GM21619 (cell line): ENCODE results near the gene CRYBG2.
"Not testable (repeated sequence)": the region's sequence is repeated elsewhere in the genome, so short reads cannot be mapped to it uniquely, and the experiment has no call there.

Experiments
- ATAC-seq: cut with Tn5 transposase; IDR thresholded peaks from one replicate; pipeline ENCODE4 v1.9.1; 2021; ENCODE audit not compliant: unreplicated experiment

Gene CRYBG2

DNA sequence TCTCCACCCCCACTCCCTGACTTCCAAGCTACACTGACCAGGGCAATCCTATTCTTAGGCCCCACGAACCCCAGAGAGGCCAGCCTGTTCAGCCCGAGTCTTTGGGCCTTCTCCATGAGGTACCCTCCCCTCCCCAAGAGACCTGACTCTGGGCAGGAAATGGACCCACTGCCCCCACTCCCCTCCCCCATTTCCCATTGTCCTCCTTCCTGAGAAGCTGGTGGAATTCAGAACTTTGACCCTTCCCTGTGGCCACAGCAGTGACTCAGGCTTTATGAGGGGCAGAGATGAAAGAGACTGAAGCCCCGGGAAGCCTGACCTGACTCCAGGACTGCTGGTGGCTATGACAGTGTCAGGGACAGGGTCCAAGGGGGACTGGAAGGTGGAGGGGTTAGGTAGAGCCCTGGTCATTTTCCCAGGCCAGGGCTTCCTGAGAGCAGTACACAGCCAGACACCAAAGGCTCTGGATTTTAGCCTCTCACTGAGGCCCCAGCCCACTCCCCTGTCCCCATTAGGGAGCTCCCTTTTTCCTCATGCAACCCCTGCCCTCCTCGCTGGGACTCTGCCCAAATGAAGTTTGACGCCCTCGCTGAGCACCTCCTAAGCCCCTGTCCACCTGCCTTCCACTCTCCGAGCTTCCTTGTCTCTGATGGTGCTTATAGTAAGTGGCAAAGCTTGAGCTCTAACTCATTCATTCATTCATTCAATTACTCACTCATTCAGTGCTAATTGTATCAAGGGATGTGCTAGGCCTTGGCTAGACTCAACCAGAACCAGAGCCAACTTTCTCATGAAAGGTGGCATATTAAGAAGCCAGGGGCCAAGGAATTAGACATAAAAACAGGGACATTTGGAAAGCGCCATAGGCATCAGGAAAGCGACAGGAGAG is 3.0 kb downstream of the CRYBG2 start:
- ATAC-seq, result no peak

DNA sequence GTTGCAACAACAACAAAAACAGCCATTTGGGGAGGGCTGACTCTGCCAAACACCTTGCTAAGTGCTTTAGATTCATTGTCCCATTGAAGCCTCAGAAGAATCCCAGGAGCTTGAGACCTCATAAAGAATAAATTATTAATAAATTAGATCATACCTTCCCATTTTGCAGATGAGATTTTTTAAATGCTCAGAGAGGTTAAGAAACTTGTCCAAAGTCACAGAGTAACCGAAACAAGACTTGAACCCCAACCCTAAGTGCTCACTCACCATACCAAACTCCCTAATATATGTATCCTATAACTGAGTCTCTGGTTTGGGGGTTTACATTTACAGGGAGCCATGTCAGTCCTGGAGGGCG is 3.6 kb downstream of the CRYBG2 start:
- no peak for ATAC-seq

DNA sequence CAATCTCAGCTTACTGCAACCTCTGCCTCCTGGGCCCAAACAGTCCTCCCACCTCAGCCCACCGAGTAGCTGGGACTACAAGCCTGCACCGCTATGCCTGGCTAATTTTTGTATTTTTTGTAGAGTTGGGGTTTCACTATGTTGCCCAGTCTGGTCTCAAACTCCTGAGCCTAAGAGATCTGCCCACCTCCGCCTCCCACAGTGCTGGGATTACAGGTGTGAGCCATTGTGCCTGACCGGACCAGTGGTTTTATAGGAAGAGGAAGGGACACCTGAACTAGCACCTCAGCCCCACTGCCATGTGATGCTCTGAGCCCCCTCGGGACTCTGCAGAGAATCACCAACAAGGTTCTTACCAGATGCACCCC is 4.1 kb downstream of the CRYBG2 start:
- ATAC-seq, result no peak

DNA sequence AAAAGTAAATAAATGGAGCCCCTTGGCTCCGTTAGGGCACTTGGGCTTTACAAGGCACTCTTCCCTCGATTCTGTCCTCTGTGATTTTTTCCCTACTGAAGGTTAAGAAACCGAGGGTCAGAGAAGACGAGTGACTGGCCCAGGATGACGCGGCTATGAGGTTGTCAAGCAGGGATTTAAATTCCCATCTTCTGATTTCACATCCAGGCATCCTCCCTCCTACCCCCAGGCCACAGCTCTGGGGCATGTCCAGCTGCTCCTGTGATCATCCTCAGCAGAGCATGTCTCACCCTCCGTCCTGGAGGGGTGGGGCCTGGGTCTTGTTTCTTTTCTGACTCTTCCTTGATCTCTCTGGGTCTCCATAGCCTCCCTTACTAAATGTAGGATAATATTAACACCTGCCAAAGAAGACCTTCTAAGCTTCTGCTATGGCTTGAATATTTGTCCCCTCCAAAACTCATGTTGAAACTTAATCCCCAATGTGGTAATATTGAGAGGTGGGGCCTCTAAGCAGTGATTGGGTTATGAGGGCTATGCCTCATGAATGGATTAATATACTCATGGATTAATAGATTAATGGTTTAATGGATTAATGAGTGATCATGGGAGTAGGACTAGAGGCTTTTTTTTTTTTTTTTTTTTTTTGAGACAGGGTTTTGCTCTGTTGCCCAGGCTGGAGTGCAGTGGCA is 4.6 kb downstream of the CRYBG2 start:
- ATAC-seq, result no peak

DNA sequence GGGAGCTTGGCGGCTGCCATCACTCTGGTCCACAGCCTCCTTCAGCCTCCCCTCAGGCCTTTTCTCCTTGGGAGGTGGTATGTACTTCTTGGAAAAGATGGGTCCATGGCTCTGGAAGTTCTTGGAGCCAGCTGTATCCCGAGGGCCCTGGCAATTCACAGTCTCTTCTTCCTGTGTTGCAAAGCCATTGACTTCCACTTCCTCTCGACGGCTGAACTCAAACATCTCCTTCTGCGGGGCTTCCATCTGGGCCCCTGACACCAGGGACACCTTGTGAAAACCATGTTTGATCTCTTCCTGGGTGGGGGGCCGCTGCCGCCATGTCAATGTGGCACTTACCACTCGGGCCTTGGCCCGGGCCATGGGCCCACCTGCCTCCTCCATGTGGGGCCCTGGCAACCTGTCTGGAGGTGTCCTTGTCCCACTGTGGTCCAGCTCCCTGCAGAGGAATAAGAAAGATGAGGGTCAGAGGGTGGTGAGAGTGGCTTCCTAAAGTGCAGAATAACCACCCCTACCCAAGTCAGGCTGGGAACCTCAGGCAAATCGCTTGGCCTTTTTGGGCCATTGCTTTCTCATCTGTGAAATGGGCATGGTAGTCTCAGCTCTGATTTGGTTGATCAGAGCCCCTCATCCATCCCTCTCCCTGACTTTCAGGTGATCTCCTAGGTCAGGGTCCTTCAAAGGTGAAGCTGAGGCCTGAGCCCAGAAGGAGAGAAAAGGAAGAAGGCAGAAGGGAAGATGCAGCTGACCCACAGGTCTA is 7.5 kb downstream of the CRYBG2 start:
- no peak for ATAC-seq

DNA sequence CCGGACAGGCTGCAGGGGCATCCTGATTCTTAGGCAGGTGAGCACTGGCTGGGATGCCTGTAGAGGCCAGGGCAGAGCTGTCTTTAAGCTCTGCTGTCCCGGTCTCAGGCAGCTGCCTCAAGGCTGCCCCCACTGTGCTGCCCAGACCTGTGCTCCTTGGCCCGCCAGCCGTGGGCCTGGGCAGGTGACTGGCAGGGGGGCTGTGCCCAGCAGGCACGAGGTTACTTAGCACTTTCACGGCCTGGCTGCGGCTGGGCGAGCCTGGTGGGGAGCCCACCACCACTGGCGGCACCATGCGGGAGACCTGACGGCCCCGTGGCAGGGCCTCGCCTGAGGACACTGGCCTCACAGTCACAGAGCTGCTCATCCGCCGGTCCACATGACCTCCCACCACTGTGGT is 8.2 kb downstream of the CRYBG2 start:
- ATAC-seq, result no peak

DNA sequence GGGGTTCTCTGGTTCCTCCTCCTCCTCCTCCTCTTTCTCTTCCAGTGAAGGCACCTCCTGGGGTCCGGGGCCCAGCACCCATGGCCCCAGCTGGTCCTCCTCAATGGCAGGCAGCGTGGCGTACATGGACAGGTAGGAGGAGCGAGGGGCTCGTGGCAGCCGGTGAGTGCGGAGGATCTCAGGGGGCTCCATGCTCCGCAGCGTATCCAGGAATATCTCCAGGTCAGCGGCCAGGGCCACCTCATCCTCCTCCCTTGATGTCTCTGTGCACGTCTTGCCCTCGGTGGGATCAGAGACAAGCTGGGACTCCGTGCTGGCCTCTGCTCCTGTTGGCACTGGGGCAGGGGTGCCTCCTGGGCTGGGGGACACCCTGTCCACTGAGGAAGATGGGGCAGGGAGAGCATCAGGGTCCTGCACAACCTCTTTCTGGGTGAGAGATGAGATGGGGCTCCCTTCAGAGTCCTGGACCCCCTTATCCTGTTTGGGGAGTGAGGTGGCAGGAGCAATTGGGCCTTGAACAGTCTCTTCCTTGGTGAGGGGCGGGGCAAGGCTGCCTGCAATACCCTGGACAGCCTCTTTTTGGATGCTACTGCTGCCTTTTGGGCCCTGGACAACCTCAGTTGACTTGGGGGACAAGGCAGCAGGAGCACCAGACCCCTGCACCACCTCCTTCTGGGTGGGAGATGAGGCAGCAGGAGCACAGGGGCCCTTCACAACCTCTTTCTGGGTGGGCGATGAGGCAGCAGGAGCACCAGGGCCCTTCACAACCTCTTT is 9.6 kb downstream of the CRYBG2 start:
- no peak for ATAC-seq

DNA sequence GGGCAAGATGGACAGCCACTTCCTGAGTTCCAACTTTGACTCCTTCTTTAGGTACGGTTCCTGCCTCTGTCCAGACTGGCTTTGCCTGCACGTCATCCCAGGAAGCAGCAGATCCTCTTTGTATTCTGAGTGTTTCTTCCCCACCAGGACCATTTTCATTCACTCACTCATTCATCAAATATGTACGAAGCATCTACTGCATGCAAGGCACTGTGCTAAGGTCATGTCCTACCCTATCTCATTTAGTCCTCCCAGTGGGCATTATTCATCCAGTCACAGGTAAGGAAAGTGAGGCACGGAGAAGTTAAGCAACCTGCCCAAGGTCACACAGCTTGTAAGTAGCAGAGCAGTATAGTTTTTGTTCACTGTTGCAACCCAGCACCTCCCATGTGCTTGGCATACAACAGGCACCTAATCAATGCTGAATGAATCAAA is 13.9 kb downstream of the CRYBG2 start:
- ATAC-seq, result no peak

DNA sequence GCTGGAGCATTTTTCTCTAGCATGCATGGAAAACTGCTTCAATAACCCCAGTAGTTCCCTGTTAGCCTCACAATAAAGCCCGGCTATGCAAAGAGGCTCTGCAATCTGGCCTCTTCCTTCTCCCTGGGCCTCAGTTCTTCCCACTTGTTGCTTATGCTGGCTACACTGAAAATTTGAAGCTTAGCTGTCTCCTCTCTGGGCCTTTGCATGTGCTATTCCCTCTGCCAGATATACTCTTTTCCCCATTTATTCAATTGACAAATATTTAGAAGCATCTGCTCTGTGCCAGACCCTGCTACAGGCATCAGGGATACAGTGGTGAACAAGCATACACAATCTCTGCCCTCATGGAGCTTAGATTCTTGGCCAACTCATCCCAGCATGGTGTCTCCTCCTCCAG is 15.3 kb downstream of the CRYBG2 start:
- no peak for ATAC-seq

DNA sequence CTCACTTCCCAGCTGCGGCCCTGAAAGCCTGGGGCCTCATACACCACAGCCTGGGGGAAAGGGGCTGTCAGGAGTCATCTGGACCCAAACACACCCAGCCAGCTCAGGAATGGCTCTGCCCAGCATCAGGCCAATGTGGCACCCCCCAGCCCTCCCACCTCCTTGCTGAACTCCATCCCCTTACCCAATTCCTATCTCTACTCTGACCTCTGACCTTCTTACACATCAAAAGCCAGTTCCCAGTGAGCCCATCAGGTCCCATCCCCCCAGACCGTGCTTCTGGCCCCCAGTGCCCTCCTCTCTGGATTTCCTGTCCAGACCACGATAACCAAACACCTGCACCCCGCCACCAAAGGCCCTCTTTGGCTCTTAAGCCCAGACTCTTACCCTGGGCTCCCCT is 16.3 kb downstream of the CRYBG2 start:
- no peak for ATAC-seq

DNA sequence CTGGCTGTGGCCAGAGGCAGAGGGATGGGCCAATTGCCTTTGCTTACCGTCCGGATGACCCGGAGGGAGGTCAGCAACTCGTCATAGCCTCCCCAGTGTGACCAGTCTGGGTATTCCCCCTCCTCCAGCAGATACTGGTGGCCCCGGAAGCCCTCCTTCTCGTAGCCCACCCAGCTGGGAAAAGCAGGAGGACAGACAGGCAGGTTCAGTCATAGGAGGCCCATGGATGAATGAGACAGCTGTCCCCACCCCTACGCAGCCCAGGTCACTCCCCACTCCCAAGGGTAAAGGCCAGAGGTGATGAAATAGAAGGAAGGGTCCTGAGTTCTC is 16.8 kb downstream of the CRYBG2 start:
- ATAC-seq, result no peak

DNA sequence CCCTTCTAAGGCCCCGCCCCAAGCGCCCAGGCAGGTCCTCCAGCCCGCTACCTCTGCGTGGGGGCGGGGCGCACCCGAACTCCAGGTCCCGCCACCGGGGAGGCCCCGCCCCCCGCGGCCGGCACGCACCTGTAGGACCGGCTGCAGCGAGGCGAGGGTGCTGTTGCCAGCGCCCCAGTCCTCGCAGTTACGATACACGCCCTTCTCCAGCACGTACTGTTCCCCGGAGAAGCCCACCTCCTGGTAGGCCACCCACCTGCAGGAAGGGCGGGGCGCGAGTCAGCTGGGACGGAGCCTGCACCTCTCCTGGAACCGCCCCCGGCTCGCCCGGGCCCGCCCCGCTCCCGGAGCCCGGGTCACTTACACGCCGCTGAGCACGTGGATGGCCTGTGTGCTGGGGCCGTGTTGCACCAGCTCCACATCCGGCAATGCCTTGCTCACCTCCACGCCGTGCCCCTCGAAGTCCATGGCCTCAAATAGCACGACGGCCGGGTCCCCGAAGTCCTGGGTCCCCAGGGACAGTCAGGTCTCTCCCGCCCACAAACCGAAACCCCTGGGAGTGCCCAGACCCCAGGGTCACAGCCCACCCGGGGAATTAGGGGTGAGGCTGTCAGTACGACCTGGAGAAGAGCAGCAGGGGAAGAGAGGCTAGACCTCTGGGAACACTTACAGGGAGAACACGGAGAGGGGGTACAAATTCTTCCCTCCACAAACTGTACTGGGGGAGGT is 17.3 kb downstream of the CRYBG2 start:
- ATAC-seq, result peak; percentile 44

DNA sequence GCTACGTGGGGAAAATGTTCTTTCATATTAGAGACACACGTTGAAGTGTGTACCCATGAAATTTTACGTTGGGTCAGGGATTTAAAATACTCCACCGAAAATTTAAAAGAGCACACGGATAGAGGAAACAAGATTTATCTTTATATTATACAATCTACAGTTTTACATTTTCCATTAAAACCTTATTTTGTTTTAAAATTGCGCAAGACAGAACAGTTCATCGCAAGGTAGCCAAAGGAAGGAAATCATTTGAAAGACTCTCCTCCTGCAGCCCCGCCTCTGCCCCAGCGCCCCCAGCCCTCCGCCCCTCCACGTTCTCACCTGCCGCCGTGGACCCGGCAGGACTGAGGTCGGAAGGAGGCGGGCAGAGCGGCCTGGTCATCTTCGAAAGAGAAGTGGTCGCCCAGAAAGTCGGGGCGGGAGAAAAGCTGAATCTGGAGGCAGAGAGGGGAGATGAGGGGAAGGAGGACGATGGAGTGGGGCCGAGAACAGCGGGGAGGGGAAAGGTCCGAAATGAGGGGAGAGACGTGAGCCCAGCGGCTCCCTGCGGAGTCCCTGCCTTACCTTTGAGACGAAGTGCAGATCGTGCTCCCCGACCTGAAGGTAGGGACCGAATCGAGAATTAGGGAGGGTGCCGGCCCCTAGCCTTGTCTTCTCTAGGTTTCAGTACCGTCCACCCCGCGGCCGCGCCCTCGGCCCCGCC is 18.0 kb downstream of the CRYBG2 start:
- peak; percentile 51 for ATAC-seq

DNA sequence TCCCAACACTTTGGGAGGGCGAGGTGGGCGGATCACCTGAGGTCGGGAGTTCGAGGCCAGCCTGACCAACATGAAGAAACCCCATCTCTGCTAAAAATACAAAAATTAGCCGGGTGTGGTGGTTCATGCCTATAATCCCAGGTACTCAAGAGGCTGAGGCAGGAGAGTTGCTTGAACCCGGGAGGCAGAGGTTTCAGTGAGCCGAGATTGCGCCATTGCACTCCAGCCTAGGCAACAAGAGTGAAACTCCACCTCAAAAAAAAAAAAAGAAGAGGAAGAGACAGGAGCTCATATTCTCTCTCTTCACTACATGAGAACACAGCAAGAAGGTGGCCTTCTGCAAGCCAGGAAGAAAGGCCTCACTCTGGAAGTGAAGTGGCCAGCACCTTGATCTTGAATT is 20.6 kb downstream of the CRYBG2 start:
- ATAC-seq, result not testable (repeated sequence)

DNA sequence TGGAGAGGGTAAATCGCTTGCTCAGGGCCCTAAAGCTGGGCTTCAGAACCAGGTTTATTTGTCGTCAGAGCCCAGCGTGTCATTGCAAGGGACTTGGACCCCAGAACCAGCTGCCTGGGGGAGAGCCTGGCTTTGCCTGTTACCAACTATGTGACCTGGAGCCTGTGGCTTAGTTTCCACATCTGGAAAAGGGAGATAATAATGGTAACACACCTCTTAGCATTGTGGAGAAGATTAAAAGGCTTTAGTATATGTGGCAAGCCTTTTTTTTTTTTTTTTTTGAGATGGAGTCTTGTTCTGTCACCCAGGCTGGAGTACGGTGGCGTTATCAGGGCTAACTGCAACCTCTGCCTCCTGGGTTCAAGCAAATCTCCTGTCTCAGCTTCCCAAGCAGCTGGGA is 23.7 kb downstream of the CRYBG2 start:
- no peak for ATAC-seq

DNA sequence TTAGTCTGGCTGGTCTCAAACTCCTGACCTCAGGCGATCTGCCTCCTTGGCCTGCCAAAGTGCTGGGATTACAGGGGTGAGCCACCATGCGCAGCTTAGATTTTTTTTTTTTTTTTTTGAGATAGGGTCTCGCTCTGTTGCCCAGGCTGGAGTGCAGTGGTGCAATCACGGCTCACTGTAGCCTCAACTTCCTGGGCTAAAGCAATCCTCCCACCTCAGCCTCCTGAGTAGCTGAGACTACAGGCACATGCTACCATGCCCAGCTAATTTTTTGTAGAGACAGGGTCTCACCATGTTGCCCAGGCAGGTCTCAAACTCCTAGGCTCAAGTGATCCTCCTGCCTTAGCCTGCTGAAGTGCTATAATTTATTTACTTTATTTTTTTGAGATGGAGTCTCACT is 24.6 kb downstream of the CRYBG2 start:
- not testable (repeated sequence) for ATAC-seq

DNA sequence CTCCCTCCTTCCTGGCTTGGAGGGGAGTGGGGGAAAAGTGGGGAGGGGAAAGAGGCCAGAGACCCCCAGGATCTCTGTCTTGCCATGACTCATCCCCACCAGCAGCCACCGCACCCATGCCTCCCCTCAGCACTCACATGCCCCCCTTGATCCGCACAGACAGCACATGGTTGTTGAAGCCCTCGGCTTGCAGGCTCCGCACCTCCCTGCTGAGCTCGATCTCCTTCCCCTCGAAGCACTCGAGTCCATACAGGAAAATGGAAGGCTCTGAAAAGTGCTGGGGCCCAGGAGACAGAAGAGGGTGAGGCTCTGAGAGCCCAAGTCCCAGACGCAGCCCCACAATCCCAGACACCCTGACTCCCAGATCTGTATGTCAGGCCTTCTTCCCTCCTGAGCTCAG is 25.3 kb downstream of the CRYBG2 start:
- no peak for ATAC-seq

DNA sequence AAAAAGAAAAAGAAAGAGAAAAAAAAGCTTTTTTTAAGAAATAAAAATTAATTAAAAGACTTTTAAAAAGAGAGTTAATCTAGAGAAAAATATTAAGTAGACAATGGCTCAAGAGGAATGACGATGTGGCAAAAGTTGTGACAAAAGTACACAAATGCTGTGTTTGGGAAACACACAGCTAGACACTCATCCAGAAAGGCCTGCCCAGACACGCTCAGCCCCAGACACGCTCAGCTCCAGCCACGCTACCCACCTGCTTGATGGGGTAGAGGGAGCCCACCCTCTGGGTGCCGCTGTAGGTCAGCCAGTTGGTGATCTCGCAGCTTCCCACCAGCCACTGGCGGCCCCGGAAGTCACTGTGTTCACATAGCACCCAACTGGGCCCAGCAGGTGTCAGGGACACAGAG is 26.0 kb downstream of the CRYBG2 start:
- ATAC-seq, result no peak

DNA sequence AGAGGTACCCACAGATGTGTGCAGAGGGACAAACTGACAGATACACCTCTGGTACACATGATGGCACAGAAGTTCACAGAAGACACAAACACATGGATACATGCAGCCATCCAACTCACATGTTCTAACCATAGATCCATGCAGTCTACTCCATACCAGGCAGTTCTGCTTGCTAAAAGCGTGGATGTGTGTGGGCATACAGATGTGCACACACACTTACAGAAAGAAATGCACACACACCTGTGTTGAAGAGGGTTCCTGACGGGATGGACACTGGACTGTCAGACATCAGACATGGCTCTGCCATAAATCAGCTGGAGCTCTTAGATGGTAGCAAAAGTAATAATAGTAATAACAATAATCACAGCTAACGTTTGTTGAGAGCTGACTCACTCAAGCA is 29.4 kb downstream of the CRYBG2 start:
- no peak for ATAC-seq

DNA sequence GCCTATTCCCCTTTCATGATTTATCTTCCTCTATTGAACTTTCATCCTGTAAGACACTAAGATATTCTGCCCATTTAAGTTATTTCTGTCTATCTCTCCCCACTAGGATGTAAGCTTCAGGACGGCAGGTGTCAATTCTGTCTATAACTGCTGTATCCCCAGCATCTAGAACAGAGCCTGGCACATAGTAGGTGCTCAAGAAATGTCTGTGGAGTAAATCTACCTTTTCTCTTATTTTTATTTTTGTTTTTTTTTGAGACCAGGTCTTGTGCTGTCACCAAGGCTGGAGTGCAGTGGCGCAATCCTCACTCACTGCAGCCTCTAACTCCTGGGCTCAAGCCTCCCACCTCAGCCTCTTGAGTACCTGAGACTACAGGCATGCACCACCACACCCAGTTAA is 30.5 kb downstream of the CRYBG2 start:
- ATAC-seq, result no peak
